ENCODE measurements around the gene SCNN1B. TPM values are rescaled to one million over a fixed set of nuclear protein-coding genes. Genes with fewer than 3 reads are reported as not detected.
A peak's percentile ranks its signal among the peaks of the same experiment; 100 is the strongest.

The SCNN1B gene
- total RNA-seq, 3 donors from 2014 or later (not counting 1 experiment from before 2014, with no cell fraction given) = not detected

DNA sequence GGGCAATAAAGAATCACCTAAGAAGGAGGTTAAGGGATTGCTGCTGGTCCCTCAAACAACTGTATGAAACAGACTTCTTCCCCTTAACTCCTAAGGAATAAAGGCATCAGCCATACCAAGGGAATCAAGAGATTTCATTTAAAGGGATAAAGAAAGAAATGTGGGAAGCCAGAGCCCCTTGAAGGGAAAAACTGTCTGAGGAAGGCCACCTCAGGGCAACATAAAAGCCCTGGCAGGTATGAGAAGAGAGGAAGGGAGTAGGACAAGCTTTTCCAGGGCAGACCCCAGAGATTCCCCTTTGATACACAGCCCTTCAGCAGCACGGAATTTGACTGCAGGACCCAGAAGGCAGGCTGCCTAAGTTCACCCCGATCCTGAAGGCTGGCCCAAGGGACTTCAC lies 107.4 kb downstream of the SCNN1B start:
- DNase-seq (no peak), ATAC-seq (no peak)
- no peak overlapping the region for H3K4me3 Mint-ChIP-seq
- H3K36me3 Mint-ChIP-seq = peaks cover 25% of the 10 kb centered on the region
- Histone ChIP-seq H3K27ac (ENCODE audit: low read length) (no peak overlapping the region), H3K4me3 (ENCODE audit: low read length) (no peak overlapping the region), H3K36me3 (ENCODE audit: control insufficient read depth, insufficient read depth, low read length) (peaks cover 57% of the 10 kb centered on the region), H3K4me1 (ENCODE audit: control insufficient read depth, insufficient read depth, low read length) (no peaks in the 10 kb centered on the region), H3K27me3 (ENCODE audit: control insufficient read depth, insufficient read depth, low read length) (no peaks in the 10 kb centered on the region), H3K9me3 (ENCODE audit: control insufficient read depth, insufficient read depth, low read length) (no peaks in the 10 kb centered on the region)
- intact Hi-C loops (cut with micrococcal nuclease) = no loop called here
- H3K27me3 Mint-ChIP-seq (ENCODE audit: low read depth in 2 of 2) = no peaks in the 10 kb centered on the region
- no peak overlapping the region for H3K27ac Mint-ChIP-seq
- no peaks in the 10 kb centered on the region for H3K4me1 Mint-ChIP-seq
- no peaks in the 10 kb centered on the region for H3K9me3 Mint-ChIP-seq
- WGBS (ENCODE audit: insufficient coverage) = 95% methylated on average over 2 of the region's 2 CpGs
- TF ChIP-seq, protein P1, sequence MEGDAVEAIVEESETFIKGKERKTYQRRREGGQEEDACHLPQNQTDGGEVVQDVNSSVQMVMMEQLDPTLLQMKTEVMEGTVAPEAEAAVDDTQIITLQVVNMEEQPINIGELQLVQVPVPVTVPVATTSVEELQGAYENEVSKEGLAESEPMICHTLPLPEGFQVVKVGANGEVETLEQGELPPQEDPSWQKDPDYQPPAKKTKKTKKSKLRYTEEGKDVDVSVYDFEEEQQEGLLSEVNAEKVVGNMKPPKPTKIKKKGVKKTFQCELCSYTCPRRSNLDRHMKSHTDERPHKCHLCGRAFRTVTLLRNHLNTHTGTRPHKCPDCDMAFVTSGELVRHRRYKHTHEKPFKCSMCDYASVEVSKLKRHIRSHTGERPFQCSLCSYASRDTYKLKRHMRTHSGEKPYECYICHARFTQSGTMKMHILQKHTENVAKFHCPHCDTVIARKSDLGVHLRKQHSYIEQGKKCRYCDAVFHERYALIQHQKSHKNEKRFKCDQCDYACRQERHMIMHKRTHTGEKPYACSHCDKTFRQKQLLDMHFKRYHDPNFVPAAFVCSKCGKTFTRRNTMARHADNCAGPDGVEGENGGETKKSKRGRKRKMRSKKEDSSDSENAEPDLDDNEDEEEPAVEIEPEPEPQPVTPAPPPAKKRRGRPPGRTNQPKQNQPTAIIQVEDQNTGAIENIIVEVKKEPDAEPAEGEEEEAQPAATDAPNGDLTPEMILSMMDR (IDR thresholded peaks at IDR 0.05) = no peak

- Histone ChIP-seq H3K36me3 (ENCODE audit: control insufficient read depth, insufficient read depth, low read length) (peaks cover 55% of the 10 kb centered on the region), H3K4me1 (ENCODE audit: control insufficient read depth, insufficient read depth, low read length) (no peaks in the 10 kb centered on the region), H3K9me3 (ENCODE audit: control insufficient read depth, insufficient read depth, low read length) (no peaks in the 10 kb centered on the region), H3K27ac (ENCODE audit: low read length) (no peak overlapping the region), H3K27me3 (ENCODE audit: control insufficient read depth, insufficient read depth, low read length) (no peaks in the 10 kb centered on the region), H3K4me3 (ENCODE audit: low read length) (no peak overlapping the region)
- H3K4me3 Mint-ChIP-seq = no peak overlapping the region
- TF ChIP-seq, protein P1 (IDR thresholded peaks at IDR 0.05) = no peak
- ATAC-seq = peak in 1 of 3 donors; percentile 39
- H3K4me1 Mint-ChIP-seq = no peaks in the 10 kb centered on the region
- intact Hi-C loops (cut with micrococcal nuclease) = no loop called here
- no peaks in the 10 kb centered on the region for H3K27me3 Mint-ChIP-seq (ENCODE audit: low read depth in 2 of 2)
- H3K27ac Mint-ChIP-seq = no peak overlapping the region
- WGBS (ENCODE audit: insufficient coverage) = 95% methylated on average over 4 of the region's 4 CpGs
- H3K36me3 Mint-ChIP-seq = peaks cover 25% of the 10 kb centered on the region
- no peaks in the 10 kb centered on the region for H3K9me3 Mint-ChIP-seq
- no peak for DNase-seq
These were observed 108.1 kb downstream of the SCNN1B start for GRCh38 chr16:23410176-23410575.

DNA sequence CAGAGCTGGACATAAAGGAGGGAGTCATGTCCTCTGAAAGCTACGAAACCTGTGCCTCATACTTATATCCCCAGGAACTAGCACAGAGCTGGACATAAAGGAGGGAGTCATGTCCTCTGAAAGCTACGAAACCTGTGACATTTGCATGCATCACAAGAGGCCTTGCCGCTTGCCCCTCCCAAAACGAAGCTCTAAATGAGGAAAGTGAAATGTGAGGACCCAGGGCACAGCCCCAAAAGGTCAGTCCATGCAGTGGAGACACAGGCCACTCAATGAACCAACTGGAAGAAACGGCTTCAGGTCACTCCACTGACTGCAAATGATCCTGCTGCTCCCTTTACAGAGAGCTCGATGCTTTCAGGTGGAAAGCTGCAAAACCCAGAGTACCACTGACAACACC lies 112.6 kb downstream of the SCNN1B start:
- H3K36me3 Mint-ChIP-seq = peaks cover 19% of the 10 kb centered on the region

DNA sequence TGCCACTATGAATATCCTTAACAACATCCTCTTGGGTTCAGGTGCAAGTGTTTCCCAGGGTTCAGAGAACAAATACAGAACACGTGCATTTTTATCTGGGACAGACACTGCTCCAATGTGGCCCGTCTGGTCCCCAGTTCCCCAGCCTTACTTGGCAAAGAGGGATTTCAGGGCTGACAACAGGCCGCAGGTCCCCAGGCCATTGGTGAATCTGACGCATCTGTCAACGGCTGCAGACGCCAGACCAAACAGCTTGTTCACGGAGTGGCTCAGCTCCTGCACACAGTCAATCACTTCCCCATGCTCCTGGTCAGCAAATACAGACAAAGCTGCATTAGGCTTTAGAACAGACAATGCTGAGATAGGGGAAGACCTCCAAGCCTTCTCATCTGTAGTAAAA lies 114.7 kb downstream of the SCNN1B start:
- Histone ChIP-seq H3K9me3 (ENCODE audit: control insufficient read depth, insufficient read depth, low read length) (no peaks in the 10 kb centered on the region), H3K36me3 (ENCODE audit: control insufficient read depth, insufficient read depth, low read length) (peaks cover 46% of the 10 kb centered on the region), H3K27me3 (ENCODE audit: control insufficient read depth, insufficient read depth, low read length) (no peaks in the 10 kb centered on the region), H3K27ac (ENCODE audit: low read length) (no peak overlapping the region), H3K4me3 (ENCODE audit: low read length) (no peak overlapping the region), H3K4me1 (ENCODE audit: control insufficient read depth, insufficient read depth, low read length) (no peaks in the 10 kb centered on the region)
- no peak for ATAC-seq
- Mint-ChIP-seq H3K27me3 (ENCODE audit: low read depth in 2 of 2) (no peaks in the 10 kb centered on the region), H3K27ac (no peak overlapping the region), H3K4me3 (no peak overlapping the region), H3K36me3 (peaks cover 11% of the 10 kb centered on the region), H3K4me1 (no peaks in the 10 kb centered on the region), H3K9me3 (no peaks in the 10 kb centered on the region)
- WGBS (ENCODE audit: insufficient coverage) = 96% methylated on average over 7 of the region's 7 CpGs
- no peak for DNase-seq
- TF ChIP-seq, protein P1 (IDR thresholded peaks at IDR 0.05) = no peak
- intact Hi-C loops (cut with micrococcal nuclease) = no loop called here

More for the DNA sequence above, 112.6 kb downstream of the SCNN1B start:
- ATAC-seq = no peak
- H3K27me3 ChIP-seq (ENCODE audit: control insufficient read depth, insufficient read depth, low read length) = no peaks in the 10 kb centered on the region
- Mint-ChIP-seq H3K27me3 (ENCODE audit: low read depth in 2 of 2) (no peaks in the 10 kb centered on the region), H3K9me3 (no peaks in the 10 kb centered on the region), H3K4me1 (no peaks in the 10 kb centered on the region), H3K27ac (no peak overlapping the region), H3K4me3 (no peak overlapping the region)
- H3K9me3 ChIP-seq (ENCODE audit: control insufficient read depth, insufficient read depth, low read length) = no peaks in the 10 kb centered on the region
- intact Hi-C loops (cut with micrococcal nuclease) = no loop called here
- no peaks in the 10 kb centered on the region for H3K4me1 ChIP-seq (ENCODE audit: control insufficient read depth, insufficient read depth, low read length)
- DNase-seq = no peak
- peaks cover 54% of the 10 kb centered on the region for H3K36me3 ChIP-seq (ENCODE audit: control insufficient read depth, insufficient read depth, low read length)
- TF ChIP-seq, protein P1 (IDR thresholded peaks at IDR 0.05) = no peak
- H3K4me3 ChIP-seq (ENCODE audit: low read length) = no peak overlapping the region
- no peak overlapping the region for H3K27ac ChIP-seq (ENCODE audit: low read length)
- 98% methylated on average over 5 of the region's 6 CpGs for WGBS (ENCODE audit: insufficient coverage)
